Neural progenitor cell (in vitro differentiated cells): ENCODE data around the gene SPRR2F.
"Not testable (repeated sequence)": the region's sequence is repeated elsewhere in the genome, so short reads cannot be mapped to it uniquely, and the experiment has no call there.

Experiments used
- CTCF ChIP-seq: fragments of 200-600 bp; sonication (generic); IDR thresholded peaks from 2 replicates; pipeline ENCODE4 v1.5.1; 2017; ENCODE audit warnings: antibody characterized with exemption, mild to moderate bottlenecking
- EZH2 ChIP-seq: fragments of 200-600 bp; sonication (generic); IDR thresholded peaks from 2 replicates; pipeline ENCODE4 v1.6.1; 2017; ENCODE audit warnings: antibody characterized with exemption, mild to moderate bottlenecking, moderate library complexity

DNA sequence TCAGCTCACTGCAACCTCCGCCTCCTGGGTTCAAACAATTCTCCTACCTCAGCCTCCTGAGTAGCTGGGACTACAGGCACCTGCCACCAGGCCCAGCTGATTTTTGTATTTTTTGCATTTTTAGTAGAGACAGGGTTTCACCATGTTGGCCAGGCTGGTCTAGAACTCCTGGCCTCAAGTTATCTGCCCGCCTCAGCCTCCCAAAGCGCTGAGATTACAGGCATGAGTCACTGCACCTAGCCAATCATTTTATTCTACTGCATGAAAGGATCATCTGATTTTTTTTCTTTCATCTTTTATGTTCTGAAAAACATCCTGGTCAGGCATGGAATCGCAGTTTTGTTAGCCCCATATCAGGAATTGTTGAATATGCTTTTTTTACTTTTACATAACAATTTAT lies 15.4 kb upstream of the SPRR2F start:
- not testable (repeated sequence) for TF ChIP-seq EZH2, CTCF
